GM12878 (cell line): ENCODE data around the gene ZNF710. TPM values are rescaled to one million over a fixed set of nuclear protein-coding genes. Genes with fewer than 3 reads are reported as not detected.

Experiments used
- ATAC-seq: fragments of 200-7000 bp; cut with Tn5 transposase; 3 replicates; pipeline ENCODE4 v1.9.1; 2020; ENCODE audit warnings: mild to moderate bottlenecking, moderate library complexity
- BruUV-seq: library from RNA; stranded (reverse); fragments of 400-500 nt; replicated peaks from 2 replicates; lab custom pipeline; 2021; lab: Mats Ljungman, UMichigan
- CTCF ChIA-PET: fragments of 300-600 bp; sonication (Branson Sonifier 250); formaldehyde crosslinking; extraction: SDS; loops from one replicate; lab custom pipeline; 2021; ENCODE audit warnings: inconsistent platforms; lab: Yijun Ruan, JAX
- POLR2A ChIA-PET: fragments of 350-600 bp; formaldehyde crosslinking; extraction: SDS; loops from one replicate; lab custom pipeline; 2021; ENCODE audit warnings: inconsistent platforms; lab: Charles Lee
- RAD21 ChIA-PET: fragments of 300-600 bp; sonication (Branson Sonifier 250); formaldehyde crosslinking; loops from one replicate; lab custom pipeline; 2023; ENCODE audit warnings: antibody characterized with exemption; ENCODE audit not compliant: unreplicated experiment; lab: Charles Lee
- SMC1A ChIA-PET: fragments of 300-600 bp; sonication (Branson Sonifier 250); formaldehyde crosslinking; loops from one replicate; lab custom pipeline; 2023; ENCODE audit not compliant: unreplicated experiment, uncharacterized antibody; lab: Charles Lee
- DNase-seq: peaks from one replicate; pipeline ENCODE4 v3.0.0-alpha.2; 2011; ENCODE audit warnings: low read depth, low spot score
- FAIRE-seq: peaks from 3 replicates; lab custom pipeline; 2011; peaks lifted over from hg19 to GRCh38; lab: Jason Lieb, UNC
- H2AFZ ChIP-seq: 2 replicates; pipeline ENCODE4 v1.6.0; 2011; ENCODE audit warnings: low read depth, low read length, control low read depth; ENCODE audit not compliant: control insufficient read depth
- H3K27ac ChIP-seq: 2 replicates; pipeline ENCODE4 v1.5.1; 2011; ENCODE audit warnings: control low read depth; ENCODE audit not compliant: control insufficient read depth, insufficient read depth
- H3K27me3 ChIP-seq, 2 experiments: replicated peaks in 1 of 2; 2 replicates each; pipeline versions ENCODE4 v1.6.0 to v1.6.1; 2011; ENCODE audit warnings: low read length in 1 of 2; ENCODE audit not compliant: control insufficient read depth in 2 of 2, insufficient read depth in 2 of 2
- H3K36me3 ChIP-seq, 2 experiments: 2 replicates each; pipeline ENCODE4 v1.5.1; 2011; ENCODE audit warnings: low read length in 1 of 2; ENCODE audit not compliant: control insufficient read depth in 2 of 2, insufficient read depth in 2 of 2
- H3K4me1 ChIP-seq: 2 replicates; pipeline ENCODE4 v1.6.1; 2011; ENCODE audit warnings: mild to moderate bottlenecking, low read length, moderate library complexity, mixed read lengths; ENCODE audit not compliant: control insufficient read depth, insufficient read depth
- H3K4me2 ChIP-seq: 2 replicates; pipeline ENCODE4 v1.6.0; 2011; ENCODE audit warnings: control low read depth; ENCODE audit not compliant: control insufficient read depth, insufficient read depth
- H3K4me3 ChIP-seq: fragments of 200-600 bp; sonication (generic); 2 replicates; pipeline ENCODE4 v1.5.1; 2016
- H3K79me2 ChIP-seq: 2 replicates; pipeline ENCODE4 v1.6.0; 2011; ENCODE audit warnings: low read length; ENCODE audit not compliant: control insufficient read depth, insufficient read depth
- H3K9ac ChIP-seq: 2 replicates; pipeline ENCODE4 v1.8.0; 2011; ENCODE audit warnings: low read length, control low read depth, mixed read lengths; ENCODE audit not compliant: control insufficient read depth, insufficient read depth
- H3K9me3 ChIP-seq: replicated peaks from 3 replicates; pipeline ENCODE4 v1.5.1; 2011; ENCODE audit warnings: mild to moderate bottlenecking, low read length; ENCODE audit not compliant: control insufficient read depth, insufficient read depth
- H4K20me1 ChIP-seq: 2 replicates; pipeline ENCODE4 v1.6.0; 2011; ENCODE audit not compliant: control insufficient read depth, insufficient read depth
- BACH1 ChIP-seq: fragments of 450-650 bp; IDR thresholded peaks from 2 replicates; pipeline ENCODE4 v1.6.1; 2017; ENCODE audit warnings: mild to moderate bottlenecking, borderline replicate concordance
- BHLHE40 ChIP-seq, 2 experiments: fragments of 450-650 bp in 1 of 2; IDR thresholded peaks; 2 replicates each; pipeline ENCODE4 v1.6.1; 2011 to 2017; ENCODE audit warnings: low read depth in 2 of 2, borderline replicate concordance in 1 of 2, improper control_type of control experiment in 1 of 2, low read length in 1 of 2, mild to moderate bottlenecking in 1 of 2
- EGR1 ChIP-seq, 2 experiments: IDR thresholded peaks; 1 replicate in 1 of 2; 2 replicates in 1 of 2; pipeline ENCODE4 v1.6.1; 2011 to 2012; ENCODE audit warnings: low read depth in 2 of 2, low read length in 2 of 2, borderline replicate concordance in 1 of 2, mild to moderate bottlenecking in 1 of 2, moderate library complexity in 1 of 2
- ESRRA ChIP-seq: IDR thresholded peaks from 2 replicates; pipeline ENCODE4 v1.6.1; 2012; ENCODE audit warnings: mild to moderate bottlenecking, low read length, improper control_type of control experiment
- FOXM1 ChIP-seq: IDR thresholded peaks from 2 replicates; pipeline ENCODE4 v1.6.1; 2012; ENCODE audit warnings: low read depth, mild to moderate bottlenecking, inconsistent platforms, low read length, moderate library complexity
- IRF3 ChIP-seq: fragments of 450-650 bp; IDR thresholded peaks from 2 replicates; pipeline ENCODE4 v1.6.1; 2014; ENCODE audit warnings: mild to moderate bottlenecking
- IRF5 ChIP-seq: fragments of 450-650 bp; IDR thresholded peaks from 2 replicates; pipeline ENCODE4 v1.6.1; 2017; ENCODE audit warnings: borderline replicate concordance
- NR2C1 ChIP-seq: fragments of 450-650 bp; IDR thresholded peaks from 2 replicates; pipeline ENCODE4 v1.6.1; 2017; ENCODE audit warnings: antibody characterized with exemption, mild to moderate bottlenecking, moderate library complexity
- SIX5 ChIP-seq: IDR thresholded peaks from 2 replicates; pipeline ENCODE4 v1.6.1; 2011; ENCODE audit warnings: mild to moderate bottlenecking, low read depth, low read length, moderate library complexity; ENCODE audit not compliant: severe bottlenecking
- TAF1 ChIP-seq: IDR thresholded peaks from 2 replicates; pipeline ENCODE4 v1.6.1; 2011; ENCODE audit warnings: mild to moderate bottlenecking, low read depth, low read length, borderline replicate concordance
- TARDBP ChIP-seq: IDR thresholded peaks from 2 replicates; pipeline ENCODE4 v1.6.1; 2016; ENCODE audit warnings: borderline replicate concordance
- TCF3 ChIP-seq: IDR thresholded peaks from 2 replicates; pipeline ENCODE4 v1.6.1; 2012; ENCODE audit warnings: low read depth, mild to moderate bottlenecking, low read length, borderline replicate concordance; ENCODE audit not compliant: insufficient read depth
- ZNF592 ChIP-seq: fragments of 450-650 bp; IDR thresholded peaks from 2 replicates; pipeline ENCODE4 v1.6.1; 2017; ENCODE audit warnings: mild to moderate bottlenecking, moderate library complexity
- ZNF622 ChIP-seq: fragments of 450-650 bp; IDR thresholded peaks from 2 replicates; pipeline ENCODE4 v1.6.1; 2017; ENCODE audit warnings: mild to moderate bottlenecking, inconsistent platforms
- WGBS: methylation state at CpG from one replicate; pipeline ENCODE4 v1.1.6; 2016; ENCODE audit warnings: low lambda C conversion rate; ENCODE audit not compliant: insufficient replicate concordance, insufficient coverage; ENCODE audit errors: missing lambda C conversion rate; 5-methylcytosine and 5-hydroxymethylcytosine counted together
- in situ Hi-C: fragments of 300-500 bp; cut with MboI; formaldehyde crosslinking; loops from 9 replicates; pipeline ENCODE4 v1.14.3; 2018; ENCODE audit warnings: mixed read lengths
- intact Hi-C: fragments of 100-400 bp; cut with micrococcal nuclease; formaldehyde crosslinking; loops from one replicate; pipeline ENCODE4 v1.14.2; 2022; ENCODE audit not compliant: unreplicated experiment
- polyA plus RNA-seq, 11 experiments: library from polyadenylated mRNA; depleted of rRNA in 4 of 11; unstranded in 6 of 11; stranded (reverse) in 5 of 11; fragments of >200 nt; fragmentation: Nextera tagmentation in 4 of 11; fragmentation: Illumina TruSeq in 1 of 11; extraction: Ambion mirVana in 4 of 11; extraction: Trizol in 1 of 11; gene quantifications; 1 replicate in 1 of 11; 2 replicates in 10 of 11; pipeline versions ENCODE4 v1.2.1 to v1.2.3, GENCODE V29; 2011 to 2016; ENCODE audit warnings: inconsistent platforms in 2 of 11, missing spikeins in 2 of 11, low read depth in 1 of 11
- total RNA-seq, 4 experiments: library from RNA; depleted of rRNA in 3 of 4; stranded (reverse); fragments of >200 nt in 3 of 4; fragmentation: Illumina TruSeq in 1 of 4; extraction: Trizol in 1 of 4; gene quantifications; 2 replicates each; pipeline versions ENCODE4 v1.2.1 to v1.2.3, GENCODE V29; 2013 to 2021

Gene ZNF710
- total and polyA plus RNA-seq, 10 of the 15 experiments (the other 5 are each of a cell fraction or from before 2014, with no cell fraction given), result 1.4 to 43.5 (median 9.8) TPM

GRCh38 chr15:90022905-90023700 is 22.0 kb downstream of the ZNF710 start:
- in situ Hi-C loops, result no loop called here
- Histone ChIP-seq H3K9ac (no peak overlapping the region), H3K27ac (no peak overlapping the region), H3K27me3 (no peaks in the 10 kb centered on the region), H3K9me3 (no peaks in the 10 kb centered on the region; the same call in 2 of the 3 replicates), H4K20me1 (no peaks in the 10 kb centered on the region), H3K4me1 (peaks cover 22% of the 10 kb centered on the region), H2AFZ (no peak overlapping the region), H3K36me3 (no peaks in the 10 kb centered on the region; a peak in 2 of 4 replicates), H3K4me3 (no peak overlapping the region), H3K79me2 (peaks cover 42% of the 10 kb centered on the region), H3K4me2 (no peak overlapping the region)
- RAD21 ChIA-PET, result interaction anchor here (1.0 to 1.5 kb wide), 2 partner anchors 9 to 13 kb away, joined by 4 read pairs; no protein-coding TSS in a partner anchor
- SMC1A ChIA-PET, result interaction anchor here (0.6 kb wide), 1 partner anchor 385 kb away, joined by 4 read pairs; no protein-coding TSS in a partner anchor
- CTCF ChIA-PET, result interaction anchor here (0.6 to 1.4 kb wide), 7 partner anchors 8 to 237 kb away, joined by 3 to 5 read pairs (median 4); no protein-coding TSS in a partner anchor
- no peak for ATAC-seq
- intact Hi-C loops, result no loop called here
- FAIRE-seq, result no peak
- BruUV-seq, result no TSS peak
- POLR2A ChIA-PET, result interaction anchor here (1.1 to 1.2 kb wide), 2 partner anchors 10 to 30 kb away, joined by 3 read pairs; no protein-coding TSS in a partner anchor
- WGBS, result 84% methylated on average over 6 of the region's 6 CpGs
- no peak for DNase-seq
- TF ChIP-seq EGR1 (IDR thresholded peaks at IDR 0.05; ENCODE audit: borderline replicate concordance in 1 of 2, low read depth in 2 of 2, low read length in 2 of 2) (no peak), TARDBP (no peak), ESRRA (no peak), SIX5 (no peak), IRF5 (no peak), IRF3 (no peak), TAF1 (no peak), ZNF622 (no peak), TCF3 (no peak), ZNF592 (no peak), BHLHE40 (IDR thresholded peaks at IDR 0.05; ENCODE audit: borderline replicate concordance in 1 of 2, low read depth in 2 of 2, low read length in 1 of 2) (no peak), NR2C1 (no peak), BACH1 (no peak), FOXM1 (no peak)
